SHP77 treated with DMSO at 0.1 percent for 48 hours (cell line): ENCODE data around the gene TLX2.
A peak's percentile ranks its signal among the peaks of the same experiment; 100 is the strongest.

Experiments used
- DNase-seq: peaks from one replicate; lab custom pipeline; 2025; lab: John Stamatoyannopoulos, UW

Gene TLX2

DNA sequence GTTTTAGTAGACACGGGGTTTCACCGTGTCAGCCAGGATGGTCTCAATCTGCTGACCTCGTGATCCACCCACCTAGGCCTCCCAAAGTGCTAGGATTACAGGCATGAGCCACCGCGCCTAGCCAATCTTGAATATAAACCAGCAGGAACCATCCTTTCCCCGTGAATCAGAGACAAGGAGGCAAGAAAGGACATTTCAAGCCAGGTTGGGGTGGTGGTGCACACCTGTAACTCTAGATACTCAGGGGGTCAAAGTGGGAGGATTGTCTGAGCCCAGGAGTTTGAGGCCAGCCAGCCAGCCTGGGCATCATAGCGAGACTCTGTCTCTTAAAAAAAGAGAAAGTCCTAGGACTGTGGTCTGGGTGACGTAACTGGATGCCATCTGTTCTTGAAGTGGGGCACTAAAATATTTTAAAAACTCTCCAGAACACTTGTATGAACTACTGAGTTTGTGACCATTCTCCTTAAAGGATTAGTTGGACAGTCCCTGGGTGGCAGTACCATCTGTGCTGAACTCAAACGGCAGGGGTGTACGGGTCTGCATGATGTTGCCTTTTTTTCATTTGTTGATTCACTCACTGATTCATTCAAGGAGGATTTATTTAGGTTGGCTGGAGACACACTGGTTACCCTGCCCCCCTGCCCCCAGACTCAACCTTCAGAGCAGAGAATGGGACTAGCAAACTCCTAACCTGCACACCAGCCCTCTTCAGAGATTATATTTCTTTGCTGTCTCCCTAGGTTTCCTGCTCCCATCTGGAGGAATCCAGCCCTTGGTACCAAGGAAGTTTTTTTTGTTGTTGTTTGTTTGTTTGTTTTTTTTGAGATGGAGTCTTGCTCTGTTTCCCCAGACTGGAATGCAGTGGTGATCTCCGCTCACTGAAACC is 2.9 kb upstream of the TLX2 start:
- DNase-seq = no peak

DNA sequence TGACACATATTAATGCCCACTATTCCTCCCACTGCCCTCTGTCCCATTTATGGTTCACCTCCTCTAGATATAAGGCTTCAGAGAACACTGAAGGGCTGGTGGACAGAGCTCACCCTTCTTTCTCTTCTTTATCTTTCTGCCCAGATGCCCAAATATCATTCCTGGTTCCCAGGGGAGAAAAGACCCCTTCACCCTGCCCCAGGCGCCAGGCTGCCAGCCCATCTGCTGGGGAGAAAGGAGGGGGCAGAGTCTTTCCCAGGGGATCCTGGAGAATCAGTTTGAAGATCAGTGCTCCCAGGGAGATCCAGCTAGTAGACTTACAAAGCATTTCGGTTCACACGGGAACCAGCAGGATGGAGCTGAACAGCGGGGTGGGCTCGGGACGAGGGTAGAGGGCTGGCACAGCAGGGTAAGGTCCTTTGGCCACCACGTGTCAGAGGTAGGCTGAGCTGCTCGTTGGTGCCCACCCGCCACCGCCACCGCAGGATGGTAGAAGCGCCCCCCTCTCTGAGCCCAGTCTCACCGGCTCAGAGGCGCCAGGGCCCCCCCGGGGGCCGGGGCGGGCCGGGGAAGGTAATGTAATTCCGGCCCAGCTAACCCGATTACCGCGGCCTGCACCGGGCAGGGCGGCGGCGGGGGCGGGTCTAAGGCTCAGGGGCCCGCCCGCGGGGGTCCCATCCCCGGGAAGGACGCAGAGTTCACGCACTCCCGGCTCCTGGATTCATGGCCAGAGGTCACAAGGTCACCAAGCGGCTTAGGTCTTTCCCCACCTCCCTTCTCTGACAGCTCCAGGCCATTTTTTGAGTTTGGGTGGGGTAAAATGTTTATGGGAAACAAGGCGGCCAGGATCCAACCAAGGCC is 1.3 kb upstream of the TLX2 start:
- no peak for DNase-seq

DNA sequence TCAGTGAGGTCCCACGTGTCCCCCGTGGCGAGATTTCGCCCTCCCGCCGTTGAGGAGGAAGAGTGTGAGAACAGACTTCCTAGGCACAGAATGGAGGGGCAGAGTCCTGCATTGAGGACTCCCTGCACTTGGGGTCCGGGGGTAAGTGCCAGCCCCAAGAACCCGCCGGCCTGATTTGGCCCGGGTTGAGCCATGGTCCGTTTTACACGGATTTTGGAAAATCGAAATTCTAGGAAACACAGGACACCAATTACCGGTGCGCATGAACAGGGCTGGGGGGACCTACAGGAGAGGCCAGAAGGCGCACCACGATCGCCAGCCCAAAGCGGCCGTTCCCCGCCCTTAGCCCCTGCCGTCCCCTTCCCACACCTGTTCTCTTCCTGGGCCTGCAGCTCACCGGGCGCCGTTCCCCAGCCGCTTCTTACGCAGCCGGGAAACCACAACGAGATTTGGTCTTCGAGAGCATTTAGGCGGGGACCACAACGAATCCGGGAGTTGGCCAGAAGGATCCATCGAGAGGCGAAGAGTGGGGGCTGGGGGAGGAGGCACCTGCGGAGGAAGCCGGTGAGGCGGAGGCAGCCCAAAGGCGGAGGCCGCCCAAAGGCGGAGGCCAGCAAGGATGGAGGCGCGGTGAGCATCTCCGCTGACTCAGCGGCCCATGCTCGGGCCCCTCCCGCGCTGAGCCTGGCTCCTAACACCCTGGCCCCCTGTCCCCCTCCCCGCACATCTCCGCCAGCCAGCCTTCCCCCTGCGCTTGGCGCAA is 464 bp upstream of the TLX2 start:
- no peak for DNase-seq

DNA sequence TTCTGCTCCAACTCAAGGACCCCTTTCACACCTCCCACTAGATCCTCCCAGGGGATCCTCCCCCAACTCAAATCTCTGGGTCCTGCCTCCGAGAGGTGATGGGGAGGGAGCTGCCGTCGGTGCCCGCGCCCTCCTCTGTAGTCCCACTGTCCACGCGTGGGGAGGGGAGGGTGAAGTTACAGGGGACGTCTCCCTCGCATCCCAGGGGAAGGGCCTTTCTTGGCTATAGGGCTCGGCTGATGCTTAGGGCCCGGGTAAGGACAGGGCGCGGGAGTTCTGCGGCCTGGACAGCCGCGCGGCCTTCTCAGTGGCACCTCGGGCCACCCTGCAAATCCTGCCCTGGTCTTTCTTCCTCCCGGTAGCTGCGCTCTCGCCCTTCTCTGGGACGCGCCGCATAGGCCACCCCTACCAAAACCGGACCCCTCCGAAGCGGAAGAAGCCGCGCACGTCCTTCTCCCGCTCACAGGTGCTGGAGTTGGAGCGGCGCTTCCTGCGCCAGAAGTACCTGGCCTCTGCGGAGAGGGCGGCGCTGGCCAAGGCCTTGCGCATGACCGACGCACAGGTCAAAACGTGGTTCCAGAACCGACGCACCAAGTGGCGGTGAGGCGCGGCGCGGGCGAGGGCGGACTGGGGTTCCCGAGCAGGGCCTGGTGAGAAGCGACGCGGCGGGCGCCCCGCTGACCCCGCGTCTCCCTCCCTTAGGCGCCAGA is 1.2 kb downstream of the TLX2 start:
- no peak for DNase-seq

DNA sequence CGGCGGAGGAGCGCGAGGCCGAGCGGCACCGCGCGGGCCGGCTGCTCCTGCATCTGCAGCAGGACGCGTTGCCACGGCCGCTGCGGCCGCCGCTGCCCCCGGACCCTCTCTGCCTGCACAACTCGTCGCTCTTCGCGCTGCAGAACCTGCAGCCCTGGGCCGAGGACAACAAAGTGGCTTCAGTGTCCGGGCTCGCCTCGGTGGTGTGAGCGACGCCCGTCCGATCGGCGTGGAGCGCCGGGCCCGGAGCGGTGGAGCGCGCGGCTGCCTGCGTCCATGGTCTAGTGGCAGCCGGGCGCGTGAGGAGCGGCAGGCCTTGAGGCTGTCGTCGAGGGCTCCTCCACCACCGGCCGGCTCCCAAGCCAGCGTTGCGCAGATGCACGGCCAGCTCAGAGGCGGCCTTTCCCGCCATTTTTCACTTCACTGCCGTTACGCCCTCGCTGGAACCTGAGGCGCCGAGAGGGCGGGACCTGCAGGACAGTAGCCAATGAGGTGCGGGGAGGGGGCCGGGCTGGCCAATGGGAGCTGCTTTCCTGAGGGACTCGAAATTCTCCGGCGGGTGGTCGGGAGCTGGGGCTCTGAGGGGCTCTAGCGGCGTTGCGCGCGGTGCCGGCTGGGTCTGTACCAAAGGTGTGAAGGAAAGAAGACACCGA is 1.9 kb downstream of the TLX2 start:
- no peak for DNase-seq

DNA sequence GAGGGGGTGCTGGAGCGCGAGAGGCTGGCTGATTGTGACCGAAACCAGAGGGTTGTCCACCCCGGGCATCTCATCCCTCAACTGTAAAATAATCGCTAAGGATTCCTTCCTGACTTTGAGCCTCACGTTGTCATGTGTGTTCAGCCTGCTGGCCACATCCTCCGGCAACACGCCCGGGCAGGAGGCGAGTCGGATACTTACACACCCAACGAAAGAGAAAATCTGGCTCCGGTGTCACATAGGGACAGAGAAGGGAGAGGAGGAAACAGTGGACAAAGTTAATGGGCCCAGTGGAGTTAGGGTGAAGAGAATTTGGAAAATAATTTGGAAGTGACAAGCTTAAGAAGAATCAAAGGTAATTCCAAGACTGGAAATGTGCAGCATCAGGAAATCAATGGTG is 2.4 kb downstream of the TLX2 start:
- DNase-seq = no peak

DNA sequence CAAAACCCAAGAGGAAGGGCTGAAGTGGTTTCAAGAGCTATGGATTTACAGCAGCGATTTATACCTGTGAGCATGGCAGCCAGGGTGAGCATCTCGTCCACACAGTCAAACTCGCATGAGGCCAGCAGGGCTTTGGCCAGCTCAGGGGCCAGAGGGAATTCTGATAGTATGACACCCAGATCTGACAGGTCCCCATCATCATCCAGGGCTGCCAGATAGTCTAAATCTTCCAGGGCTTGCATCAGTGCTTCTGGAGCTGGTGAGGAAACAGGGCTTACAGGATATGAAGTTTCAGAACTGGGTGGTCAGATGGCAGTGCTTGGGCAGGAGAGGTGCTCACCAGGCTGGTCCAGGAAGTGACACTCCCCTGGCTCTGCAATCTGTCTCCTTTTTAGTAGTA is 8.3 kb downstream of the TLX2 start:
- DNase-seq = no peak

DNA sequence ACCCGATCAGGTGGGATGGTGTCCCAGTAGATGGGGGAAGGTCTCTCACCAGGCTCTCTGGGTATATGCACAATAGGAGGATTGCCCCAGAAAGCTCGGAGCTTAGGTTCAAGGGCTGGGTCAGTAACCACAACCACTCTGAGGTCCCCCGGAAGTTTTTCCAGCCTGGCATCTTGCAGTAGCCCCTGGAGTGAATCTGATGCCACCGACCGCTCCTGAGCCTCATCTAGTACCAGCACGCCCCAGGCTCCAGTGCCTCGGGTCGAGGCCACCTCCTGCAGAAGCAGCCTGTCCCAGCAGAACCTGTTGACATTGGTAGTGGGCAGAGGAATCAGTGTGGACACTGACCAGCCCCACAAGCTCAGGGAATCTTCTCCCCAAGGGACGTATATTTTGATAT is 9.8 kb downstream of the TLX2 start:
- no peak for DNase-seq

DNA sequence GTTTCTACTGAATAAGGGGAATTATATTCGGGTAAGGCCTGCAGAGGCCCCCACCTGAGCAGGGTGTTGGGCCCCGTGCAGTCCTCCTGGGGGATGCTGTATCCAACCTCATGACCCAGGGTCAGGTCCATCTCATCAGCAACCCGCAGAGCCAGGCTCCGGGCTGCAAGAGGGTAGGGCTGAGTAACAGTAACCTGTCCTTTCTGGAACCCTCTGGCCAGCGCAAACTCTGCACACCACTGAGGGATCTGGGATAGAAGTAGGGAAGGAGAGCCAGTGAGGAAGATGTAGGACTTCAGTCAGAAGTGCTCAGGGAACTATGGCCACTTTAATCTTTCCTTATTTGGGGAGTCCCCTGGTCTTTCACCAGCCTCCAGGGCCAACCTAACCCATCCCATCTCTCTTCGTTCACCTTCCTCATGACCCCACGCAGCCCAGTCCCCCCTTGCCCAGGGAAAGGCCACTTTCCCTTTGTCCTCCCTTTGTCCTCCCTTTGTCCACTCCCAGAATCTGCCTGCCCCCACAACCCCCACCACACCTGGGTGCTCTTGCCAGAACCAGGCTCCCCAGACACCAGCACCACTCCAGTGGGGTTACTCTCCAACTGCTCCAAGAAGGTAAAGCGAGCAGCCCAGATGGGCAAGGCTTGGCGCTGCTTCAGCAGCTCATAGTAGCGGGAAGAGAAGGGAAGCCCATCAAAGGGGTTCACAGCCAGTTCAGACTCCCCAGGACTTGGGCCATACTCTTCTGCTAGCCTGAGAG is 10.9 kb downstream of the TLX2 start:
- DNase-seq = no peak

DNA sequence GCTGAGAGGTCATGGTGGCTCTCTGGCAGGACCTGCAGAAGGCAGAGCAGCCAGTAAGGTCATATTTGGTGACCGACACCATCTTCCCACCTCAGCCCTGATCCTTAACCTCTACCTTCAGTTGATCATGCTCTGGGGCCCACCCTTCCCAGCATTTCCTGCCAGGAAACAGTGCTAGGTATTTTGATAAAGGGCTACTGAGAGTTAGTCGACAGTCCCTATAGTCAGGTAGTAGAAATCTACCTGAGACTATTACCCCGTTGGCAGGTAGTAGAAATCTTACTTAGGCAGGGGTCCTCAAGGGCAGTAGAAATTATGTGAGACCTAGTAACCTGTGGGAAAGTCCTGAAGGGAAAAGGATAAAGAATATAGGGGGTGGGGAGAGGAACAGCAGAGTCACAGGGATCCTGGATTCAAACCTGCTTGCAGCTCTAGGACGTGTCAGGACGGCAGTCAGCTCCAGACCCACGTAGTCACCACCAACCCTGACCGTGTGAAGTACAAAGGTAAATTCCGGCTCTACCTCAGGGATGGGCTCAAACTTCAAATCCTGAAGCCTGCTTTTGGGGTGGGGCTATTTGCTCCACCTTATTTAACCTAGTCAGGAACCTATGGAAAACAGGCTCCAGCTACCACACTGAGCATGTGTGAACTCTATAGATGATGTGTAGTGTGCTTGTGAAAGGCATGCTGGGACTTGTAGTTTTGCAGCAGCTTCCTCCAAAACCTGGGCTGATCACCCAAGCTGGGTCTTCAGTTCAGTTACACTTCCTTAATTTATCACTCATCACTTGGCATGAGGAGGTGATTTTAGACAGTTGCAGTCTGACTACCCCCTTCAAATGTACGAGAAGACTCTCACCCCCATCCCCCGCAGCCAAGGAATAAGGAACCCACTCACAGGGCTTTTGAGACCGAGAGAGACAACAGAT is 11.7 kb downstream of the TLX2 start, which contains the start of gene DQX1:
DQX1 (minus strand) TSS at position 515 of the 932 bp plus-strand sequence; CDS start at position 13, 502 bp downstream.
- no peak for DNase-seq

DNA sequence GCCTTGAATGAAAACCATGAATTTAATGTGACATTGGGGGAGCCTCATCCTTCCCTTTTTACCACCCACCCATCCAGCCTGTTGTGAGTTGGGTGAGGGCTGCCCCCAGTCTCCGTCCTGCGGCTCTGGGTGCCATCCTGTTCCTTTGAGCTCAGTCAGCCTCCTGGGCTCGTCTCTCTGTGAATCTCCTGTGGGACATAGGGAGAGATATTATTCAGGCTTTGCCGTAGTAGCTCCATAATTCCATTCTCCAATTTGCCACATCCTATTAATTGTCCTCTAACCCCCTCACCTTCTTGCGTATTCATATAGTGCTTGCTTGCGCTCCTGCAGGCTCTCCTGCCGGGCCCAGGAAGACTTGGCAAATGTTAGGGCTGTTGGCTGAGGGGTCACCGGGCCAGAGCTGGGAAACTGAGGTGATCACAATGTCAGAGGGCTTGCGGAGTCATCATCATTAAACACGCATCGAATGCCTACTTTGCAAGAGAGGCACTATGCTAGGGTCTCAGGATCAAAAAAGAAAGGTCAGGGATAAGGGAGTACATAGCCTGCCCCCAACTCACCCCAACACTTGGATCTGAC is 12.5 kb downstream of the TLX2 start:
- DNase-seq = no peak

DNA sequence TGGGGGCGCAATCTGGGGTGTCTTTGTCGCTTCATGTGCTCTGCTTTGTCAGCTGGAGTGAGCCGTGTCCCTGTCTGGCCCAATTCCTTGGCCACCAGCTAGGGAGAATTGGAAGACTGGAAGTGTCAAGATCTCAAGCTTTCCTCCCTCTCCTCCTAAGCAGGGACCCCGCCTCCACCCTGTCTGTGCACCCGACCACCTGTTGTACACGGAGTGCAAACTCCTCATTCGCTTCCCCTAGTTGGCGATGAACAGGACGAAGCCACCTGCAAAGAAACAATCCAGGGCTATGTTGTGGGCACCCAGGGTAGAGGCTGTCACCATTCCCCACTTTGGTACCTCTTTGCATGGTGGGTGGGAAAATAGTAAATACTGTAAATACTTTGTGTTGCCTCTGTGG is 13.5 kb downstream of the TLX2 start:
- no peak for DNase-seq

DNA sequence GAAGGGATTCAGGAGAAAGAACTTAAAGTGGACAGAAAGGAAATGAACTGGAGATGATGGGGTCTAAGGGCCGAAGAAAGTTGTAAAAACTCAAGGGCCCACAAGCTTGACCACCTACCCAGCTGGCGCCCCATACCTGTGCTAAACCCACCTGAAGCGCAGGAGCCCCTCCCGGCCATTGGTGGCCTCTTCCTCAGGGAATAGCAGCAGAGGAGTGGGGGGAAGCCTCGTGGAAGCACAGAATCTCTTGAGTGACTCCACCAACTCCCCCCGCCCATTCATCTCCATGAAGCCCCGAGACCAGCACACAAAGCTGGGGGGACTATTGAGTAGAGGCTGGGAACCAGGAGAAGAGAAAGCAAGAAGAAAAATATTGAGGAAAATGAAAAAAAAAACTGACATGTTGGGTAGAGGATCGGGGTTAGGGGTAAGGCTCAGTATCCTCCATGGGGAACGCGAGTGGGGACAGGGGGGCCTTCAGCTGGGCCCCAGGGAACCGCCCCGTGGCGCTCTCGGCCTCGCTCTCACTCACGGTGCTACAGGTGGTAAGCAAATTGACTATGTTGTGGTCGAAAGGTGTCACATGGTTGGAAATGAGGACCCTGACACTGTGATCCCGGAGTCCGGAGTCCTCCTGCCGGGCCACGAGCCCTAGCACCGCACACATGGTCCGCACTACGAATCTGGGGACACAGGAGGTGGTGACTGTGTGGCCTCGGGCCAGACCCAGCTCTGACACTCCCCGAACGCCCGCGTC is 14.5 kb downstream of the TLX2 start:
- no peak for DNase-seq

DNA sequence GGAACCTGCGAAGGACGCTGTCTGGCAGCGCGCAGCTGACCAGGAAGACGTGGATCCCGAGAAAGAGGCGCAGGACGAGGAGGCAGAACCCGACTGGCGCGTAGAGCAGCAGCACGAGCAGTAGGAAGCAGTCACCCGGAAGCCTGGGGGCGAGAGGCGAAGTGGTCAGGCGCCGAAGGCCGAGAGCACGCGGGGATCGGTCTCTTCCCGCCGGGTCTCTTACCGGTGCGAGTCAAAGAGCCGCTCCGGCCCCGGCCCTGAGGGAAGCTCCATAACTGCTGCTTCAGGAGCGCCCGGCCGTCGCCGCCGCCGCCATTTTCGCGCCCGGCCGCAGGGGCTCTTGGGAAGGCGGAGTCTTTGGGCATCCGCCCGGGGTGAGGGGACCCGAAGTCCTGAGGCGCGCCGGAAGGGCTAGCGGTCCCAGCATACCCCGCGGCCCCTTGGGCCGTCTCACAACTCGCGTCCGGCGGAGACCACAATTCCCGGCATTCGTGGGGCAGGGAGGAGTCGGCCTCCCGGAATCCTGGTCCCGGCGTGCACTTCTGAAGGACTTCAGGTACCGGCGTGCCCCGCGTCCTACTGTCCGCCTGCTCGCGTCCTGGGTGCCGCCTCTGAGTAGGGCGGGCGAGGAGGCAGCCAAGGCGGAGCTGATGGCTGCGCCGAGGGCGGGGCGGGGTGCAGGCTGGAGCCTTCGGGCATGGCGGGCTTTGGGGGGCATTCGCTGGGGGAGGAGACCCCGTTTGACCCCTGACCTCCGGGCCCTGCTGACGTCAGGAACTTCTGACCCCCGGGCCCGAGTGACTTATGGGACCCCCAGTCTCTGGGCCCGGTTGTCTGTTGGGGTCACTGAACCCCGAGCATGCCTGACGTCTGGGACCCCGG is 15.3 kb downstream of the TLX2 start, which contains the start of the genes AUP1 and HTRA2:
AUP1 (minus strand) TSS at position 350 of the 882 bp plus-strand sequence; CDS start at position 273, 77 bp downstream.
HTRA2 (plus strand) TSS at position 577 of the 882 bp plus-strand sequence; CDS start at position 651, 74 bp downstream.
- DNase-seq = peak; percentile 91

DNA sequence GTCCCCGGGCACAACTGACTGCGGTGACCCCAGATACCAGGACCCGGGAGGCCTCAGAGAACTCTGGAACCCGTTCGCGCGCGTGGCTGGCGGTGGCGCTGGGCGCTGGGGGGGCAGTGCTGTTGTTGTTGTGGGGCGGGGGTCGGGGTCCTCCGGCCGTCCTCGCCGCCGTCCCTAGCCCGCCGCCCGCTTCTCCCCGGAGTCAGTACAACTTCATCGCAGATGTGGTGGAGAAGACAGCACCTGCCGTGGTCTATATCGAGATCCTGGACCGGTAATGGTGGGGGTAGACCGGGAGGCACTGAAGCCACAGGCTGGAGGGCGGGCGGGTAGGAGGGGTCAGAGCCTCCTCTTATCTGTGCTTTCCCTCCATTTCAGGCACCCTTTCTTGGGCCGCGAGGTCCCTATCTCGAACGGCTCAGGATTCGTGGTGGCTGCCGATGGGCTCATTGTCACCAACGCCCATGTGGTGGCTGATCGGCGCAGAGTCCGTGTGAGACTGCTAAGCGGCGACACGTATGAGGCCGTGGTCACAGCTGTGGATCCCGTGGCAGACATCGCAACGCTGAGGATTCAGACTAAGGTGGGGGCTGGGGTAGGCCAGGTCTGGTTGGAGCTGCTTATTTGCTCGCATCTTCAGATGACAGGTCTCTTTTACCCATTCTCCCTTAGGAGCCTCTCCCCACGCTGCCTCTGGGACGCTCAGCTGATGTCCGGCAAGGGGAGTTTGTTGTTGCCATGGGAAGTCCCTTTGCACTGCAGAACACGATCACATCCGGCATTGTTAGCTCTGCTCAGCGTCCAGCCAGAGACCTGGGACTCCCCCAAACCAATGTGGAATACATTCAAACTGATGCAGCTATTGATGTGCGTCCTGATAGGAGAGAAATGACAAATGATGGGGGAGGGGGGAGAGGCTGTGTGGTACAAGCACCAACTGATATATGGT is 16.3 kb downstream of the TLX2 start:
- DNase-seq = no peak

DNA sequence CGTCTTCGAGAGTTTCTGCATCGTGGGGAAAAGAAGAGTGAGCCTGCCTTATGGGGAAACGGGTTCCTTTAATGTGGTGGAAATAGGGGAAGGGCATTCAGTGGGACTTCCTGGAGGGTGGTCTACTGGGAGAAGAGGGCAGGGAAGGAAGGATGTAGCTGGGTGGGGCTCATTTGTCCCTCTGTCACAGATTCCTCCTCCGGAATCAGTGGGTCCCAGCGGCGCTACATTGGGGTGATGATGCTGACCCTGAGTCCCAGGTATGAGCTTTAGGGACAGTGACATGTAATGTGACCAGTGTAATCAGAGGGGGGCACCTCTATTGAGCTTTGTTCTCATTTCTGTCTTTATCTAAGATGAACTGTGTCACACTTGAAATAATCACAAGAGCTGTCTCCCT is 17.4 kb downstream of the TLX2 start:
- no peak for DNase-seq
